ENCODE measurements around the gene MYLK4.

DNA sequence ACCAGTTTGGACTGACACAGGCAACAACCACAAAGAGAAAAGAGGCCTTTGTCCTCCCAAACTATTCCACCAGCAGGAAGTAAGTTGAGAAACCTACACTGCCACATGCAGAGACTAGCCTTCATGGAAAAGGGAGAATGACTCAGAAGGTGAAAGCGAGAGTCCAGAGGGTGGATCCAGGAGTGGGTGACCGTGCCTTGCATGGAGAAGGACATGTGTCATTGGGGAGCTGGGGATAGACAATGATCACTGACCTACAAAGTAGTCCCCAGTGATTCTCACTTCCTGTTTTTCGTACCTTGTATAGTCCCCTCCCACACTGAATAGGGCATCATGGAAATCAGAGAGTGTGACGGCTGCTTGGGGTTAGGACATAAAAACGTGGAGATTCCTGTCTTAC lies 91.9 kb downstream of the MYLK4 start:
- no peak for TF ChIP-seq EZH2phosphoT487 (IDR thresholded peaks at IDR 0.05; ENCODE audit: low read depth, severe bottlenecking, unreplicated experiment)
- TF ChIP-seq, protein P1, sequence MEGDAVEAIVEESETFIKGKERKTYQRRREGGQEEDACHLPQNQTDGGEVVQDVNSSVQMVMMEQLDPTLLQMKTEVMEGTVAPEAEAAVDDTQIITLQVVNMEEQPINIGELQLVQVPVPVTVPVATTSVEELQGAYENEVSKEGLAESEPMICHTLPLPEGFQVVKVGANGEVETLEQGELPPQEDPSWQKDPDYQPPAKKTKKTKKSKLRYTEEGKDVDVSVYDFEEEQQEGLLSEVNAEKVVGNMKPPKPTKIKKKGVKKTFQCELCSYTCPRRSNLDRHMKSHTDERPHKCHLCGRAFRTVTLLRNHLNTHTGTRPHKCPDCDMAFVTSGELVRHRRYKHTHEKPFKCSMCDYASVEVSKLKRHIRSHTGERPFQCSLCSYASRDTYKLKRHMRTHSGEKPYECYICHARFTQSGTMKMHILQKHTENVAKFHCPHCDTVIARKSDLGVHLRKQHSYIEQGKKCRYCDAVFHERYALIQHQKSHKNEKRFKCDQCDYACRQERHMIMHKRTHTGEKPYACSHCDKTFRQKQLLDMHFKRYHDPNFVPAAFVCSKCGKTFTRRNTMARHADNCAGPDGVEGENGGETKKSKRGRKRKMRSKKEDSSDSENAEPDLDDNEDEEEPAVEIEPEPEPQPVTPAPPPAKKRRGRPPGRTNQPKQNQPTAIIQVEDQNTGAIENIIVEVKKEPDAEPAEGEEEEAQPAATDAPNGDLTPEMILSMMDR (IDR thresholded peaks at IDR 0.05; ENCODE audit: poor library complexity), result no peak
- TF ChIP-seq EZH2 (IDR thresholded peaks at IDR 0.05; ENCODE audit: borderline replicate concordance), result no peak
